Stimulated activated CD4-positive, alpha-beta T cell treated with anti-CD3 and anti-CD28 coated beads, TNF-alpha, amount 100 ng/mL, for 4 hours (primary cell): Measurements from ENCODE around the gene H2AZ2.
"Not testable (repeated sequence)": the region's sequence is repeated elsewhere in the genome, so short reads cannot be mapped to it uniquely, and the experiment has no call there.

Source experiments
- DNase-seq, 3 experiments: peaks; one replicate each; pipeline ENCODE4 v3.0.0-alpha.2; 2020; ENCODE audit warnings: low read depth in 3 of 3

Gene H2AZ2

DNA sequence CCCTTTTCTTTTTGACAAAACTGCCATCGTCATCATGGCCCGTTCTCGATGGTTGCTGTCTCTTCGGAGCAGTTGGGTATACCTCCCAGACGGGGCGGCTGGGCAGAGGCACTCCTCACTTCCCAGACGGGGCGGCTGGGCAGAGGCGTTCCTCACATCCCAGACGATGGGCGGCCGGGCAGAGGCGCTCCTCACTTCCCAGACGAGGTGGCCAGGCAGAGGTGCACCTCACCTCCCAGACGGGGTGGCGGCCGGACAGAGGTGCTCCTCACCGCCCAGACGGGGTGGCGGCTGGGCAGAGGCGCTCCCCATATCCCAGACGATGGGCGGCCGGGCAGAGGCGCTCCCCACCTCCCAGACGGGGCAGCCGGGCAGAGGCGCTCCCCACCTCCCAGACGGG is 22.9 kb upstream of the H2AZ2 start:
- not testable (repeated sequence) for DNase-seq

GRCh38 chr7:44870336-44870735 is 22.4 kb upstream of the H2AZ2 start:
- DNase-seq: not testable (repeated sequence)

GRCh38 chr7:44867073-44867995 is 19.4 kb upstream of the H2AZ2 start:
- DNase-seq: no peak

GRCh38 chr7:44861949-44862348 is 14.1 kb upstream of the H2AZ2 start:
- DNase-seq: not testable (repeated sequence)

- DNase-seq: no peak
Measured at GRCh38 chr7:44858161-44858560, 10.3 kb upstream of the H2AZ2 start.

- no peak for DNase-seq
Measured at GRCh38 chr7:44854644-44855364, 6.9 kb upstream of the H2AZ2 start.

- DNase-seq: no peak
Measured at GRCh38 chr7:44853391-44853790, 5.5 kb upstream of the H2AZ2 start.

GRCh38 chr7:44852590-44852989 is 4.7 kb upstream of the H2AZ2 start:
- no peak for DNase-seq

GRCh38 chr7:44849885-44850544 is 2.1 kb upstream of the H2AZ2 start:
- DNase-seq: no peak

GRCh38 chr7:44849259-44849884 is 1.5 kb upstream of the H2AZ2 start:
- DNase-seq: no peak

DNA sequence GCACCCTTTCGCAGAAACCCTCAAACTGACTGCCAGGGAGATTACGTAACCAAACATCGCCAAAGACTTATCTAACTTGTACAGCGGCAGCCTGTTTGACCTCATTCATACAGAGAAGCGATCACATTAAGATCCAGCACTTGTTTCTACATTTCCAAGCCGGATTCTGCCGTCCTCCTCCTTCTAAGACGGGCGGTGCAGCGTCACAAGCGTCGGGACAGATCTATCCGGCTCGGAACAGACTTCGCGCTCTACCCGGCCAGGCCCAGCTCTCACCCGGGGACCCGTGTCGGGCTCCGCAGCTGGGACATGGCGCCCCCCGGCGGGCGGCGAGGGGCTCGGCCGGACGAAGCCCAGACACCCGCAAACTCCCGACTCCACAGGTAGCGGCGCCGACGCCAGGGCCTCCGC is 373 bp downstream of the H2AZ2 start:
- peak; percentile 68 to 79 (median 74) for DNase-seq

GRCh38 chr7:44846816-44847508 is 925 bp downstream of the H2AZ2 start:
- DNase-seq: no peak

- DNase-seq: not testable (repeated sequence)
Measured at GRCh38 chr7:44846390-44846789, 1.5 kb downstream of the H2AZ2 start.

GRCh38 chr7:44845451-44845850 is 2.4 kb downstream of the H2AZ2 start:
- DNase-seq: no peak

DNA sequence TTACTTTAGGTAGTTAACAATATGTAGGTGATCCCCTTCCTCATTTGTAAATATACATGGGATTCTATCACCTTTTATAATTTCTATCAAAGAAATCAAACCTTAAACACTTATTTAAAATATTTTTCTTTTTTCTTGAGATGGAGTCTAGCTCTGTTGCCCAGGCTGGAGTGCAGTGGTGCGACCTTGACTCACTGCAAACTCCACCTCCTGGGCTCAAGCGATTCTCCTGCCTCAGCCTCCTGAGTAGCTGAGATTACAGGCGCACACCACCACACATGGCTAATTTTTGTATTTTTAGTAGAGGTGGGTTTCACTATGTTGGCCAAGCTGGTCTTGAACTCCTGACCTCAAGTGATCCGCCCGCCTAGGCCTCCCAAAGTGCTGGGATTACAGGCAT is 4.4 kb downstream of the H2AZ2 start:
- DNase-seq: not testable (repeated sequence)

GRCh38 chr7:44842675-44843074 is 5.2 kb downstream of the H2AZ2 start:
- DNase-seq: not testable (repeated sequence)

- DNase-seq: no peak
Measured at GRCh38 chr7:44838751-44839150, 9.1 kb downstream of the H2AZ2 start.

DNA sequence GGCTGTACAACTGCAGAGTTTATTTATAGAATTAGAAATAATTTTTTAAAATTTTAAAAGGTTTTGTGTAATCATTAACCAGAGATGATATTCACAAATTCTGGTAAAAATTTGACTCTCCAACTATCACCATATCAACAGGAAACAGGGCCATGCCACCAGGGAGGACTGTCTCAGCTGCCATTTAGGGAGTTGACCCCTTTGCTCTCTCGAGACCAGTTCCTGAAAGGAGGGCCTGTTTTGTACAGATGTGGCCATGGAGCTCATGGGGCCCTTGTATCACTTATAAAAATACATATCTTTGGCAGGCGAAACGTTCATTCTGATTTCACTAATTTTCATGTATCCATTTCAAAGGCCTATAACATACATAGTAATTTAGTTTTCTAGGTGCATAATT is 20.3 kb downstream of the H2AZ2 start:
- DNase-seq: no peak

DNA sequence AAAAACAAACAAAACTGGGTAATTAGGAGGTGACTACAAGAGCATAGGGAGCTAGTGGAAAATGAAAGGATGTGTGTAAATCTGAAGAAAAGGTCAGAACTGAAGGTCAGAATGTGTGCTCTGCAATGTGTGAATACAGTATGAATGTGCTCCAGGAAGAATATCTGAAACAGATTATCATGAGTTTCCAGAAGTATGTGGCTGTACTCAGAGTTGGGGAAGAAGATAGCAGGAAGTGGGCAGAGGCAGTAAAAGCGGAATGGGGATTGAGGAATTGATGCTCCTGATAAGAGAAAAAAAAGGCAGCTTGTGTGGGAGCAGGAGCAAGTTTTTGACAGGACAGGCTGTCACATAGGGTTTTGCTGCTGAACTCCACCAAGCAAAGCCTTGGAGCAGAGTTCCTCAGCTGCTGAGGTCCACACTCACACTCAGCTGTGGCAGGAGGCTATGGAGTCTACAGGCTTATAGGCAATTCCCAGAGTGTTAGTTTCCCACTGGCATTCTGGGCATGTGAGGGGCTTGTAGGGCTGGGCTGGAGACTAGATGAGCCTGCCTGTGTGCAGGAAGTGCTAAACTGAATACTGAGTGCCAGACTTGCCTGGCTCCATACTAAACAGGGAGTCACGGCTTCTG is 22.9 kb downstream of the H2AZ2 start:
- no peak for DNase-seq

- DNase-seq: no peak
Measured at GRCh38 chr7:44823255-44823781, 24.6 kb downstream of the H2AZ2 start.

DNA sequence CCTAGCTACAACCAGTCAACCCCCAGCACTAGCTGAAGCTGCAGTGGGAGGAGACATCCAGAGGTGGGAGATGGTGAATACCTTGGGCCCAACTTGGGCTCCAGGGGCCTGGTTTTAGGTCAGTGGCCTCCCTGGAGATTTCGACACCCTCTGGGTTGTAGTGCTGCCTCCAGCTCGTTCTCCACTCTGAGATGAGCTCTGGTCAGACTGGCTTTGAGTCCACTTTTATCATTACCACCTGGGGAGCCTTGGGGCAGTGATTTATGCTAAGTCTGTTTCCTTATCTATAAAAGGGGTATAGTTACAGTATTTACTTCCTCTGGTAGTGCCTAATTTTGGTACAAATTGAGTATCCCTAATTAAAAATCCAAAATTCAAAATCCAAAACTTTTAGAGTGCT is 28.6 kb downstream of the H2AZ2 start:
- DNase-seq: no peak
